CD4-positive, alpha-beta T cell treated with Interleukin-17A for 4 hours (primary cell): ENCODE data around the gene ZNF830.
"Not testable (repeated sequence)": the region's sequence is repeated elsewhere in the genome, so short reads cannot be mapped to it uniquely, and the experiment has no call there.

Experiments used
- DNase-seq: peaks from one replicate; pipeline ENCODE4 v3.0.0-alpha.2; 2020; ENCODE audit warnings: mixed read lengths

Gene ZNF830

GRCh38 chr17:34961093-34961911, at the start of gene ZNF830, which contains the start of gene CCT6B:
Gene ZNF830 (plus strand): TSS chr17:34961540. CDS start chr17:34961567, 27 bp downstream.
Gene CCT6B (minus strand): TSS chr17:34961460. CDS start chr17:34961393, 67 bp downstream.
- DNase-seq = peak; percentile 90

DNA sequence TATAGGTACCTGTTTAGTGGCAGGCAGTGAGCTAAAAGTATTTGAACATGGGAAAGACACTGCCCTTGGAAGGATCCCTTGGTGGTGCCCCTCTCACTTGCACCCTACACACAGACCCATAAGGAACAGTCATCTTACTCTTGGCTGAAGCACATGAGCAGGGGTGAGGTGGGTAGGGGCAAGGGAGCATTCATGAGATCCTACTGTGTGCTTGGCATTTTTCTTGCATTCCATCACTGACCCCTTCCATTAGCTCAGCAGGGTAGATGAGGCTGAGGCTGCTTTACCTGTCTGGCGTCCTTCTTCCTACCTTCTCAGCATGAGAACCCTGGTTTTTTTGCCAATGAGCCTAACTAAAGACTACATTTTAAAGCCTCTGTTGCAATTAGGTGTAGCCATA, 48.3 kb upstream of the ZNF830 start:
- DNase-seq = no peak

DNA sequence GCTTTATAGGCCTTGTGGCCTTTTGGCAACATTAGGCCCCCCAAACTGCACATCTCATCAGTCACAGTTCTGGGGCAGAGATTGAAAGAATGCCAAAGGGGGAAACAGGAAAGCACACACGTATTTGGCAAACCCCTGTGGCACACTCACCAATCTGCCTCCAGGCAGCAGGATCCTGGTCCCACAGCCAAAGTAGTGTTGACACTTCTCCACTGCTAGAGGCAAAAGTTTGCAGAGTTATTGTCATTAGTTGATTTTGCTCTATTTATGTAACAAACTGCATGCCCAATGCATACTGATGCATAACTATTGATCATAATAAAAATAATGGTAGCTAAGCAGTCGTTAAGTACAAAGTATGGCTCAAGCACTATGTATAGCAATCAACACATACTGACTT, 45.2 kb upstream of the ZNF830 start:
- no peak for DNase-seq

- DNase-seq = no peak
Observed at GRCh38 chr17:34917381-34917780, 44.0 kb upstream of the ZNF830 start.

DNA sequence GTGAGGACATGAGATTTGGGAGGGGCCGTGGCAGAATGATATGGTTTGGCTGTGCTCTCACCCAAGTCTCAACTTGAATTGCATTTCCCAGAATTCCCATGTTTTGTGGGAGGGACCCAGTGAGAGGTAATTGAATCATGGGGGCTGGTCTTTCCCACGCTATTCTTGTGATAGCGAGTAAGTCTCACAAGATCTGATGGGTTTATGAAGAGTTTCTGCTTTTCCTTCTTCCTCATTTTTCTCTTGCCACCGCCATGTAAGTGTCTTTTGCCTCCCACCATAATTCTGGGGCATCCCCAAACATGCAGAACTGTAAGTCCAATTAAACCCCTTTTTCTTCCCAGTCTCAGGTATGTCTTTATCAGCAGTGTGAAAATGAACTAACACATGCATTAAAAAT, 40.7 kb upstream of the ZNF830 start:
- DNase-seq = no peak

GRCh38 chr17:34926661-34927060, 34.7 kb upstream of the ZNF830 start:
- DNase-seq = no peak

- no peak for DNase-seq
Observed at GRCh38 chr17:34930283-34930682, 31.1 kb upstream of the ZNF830 start.

DNA sequence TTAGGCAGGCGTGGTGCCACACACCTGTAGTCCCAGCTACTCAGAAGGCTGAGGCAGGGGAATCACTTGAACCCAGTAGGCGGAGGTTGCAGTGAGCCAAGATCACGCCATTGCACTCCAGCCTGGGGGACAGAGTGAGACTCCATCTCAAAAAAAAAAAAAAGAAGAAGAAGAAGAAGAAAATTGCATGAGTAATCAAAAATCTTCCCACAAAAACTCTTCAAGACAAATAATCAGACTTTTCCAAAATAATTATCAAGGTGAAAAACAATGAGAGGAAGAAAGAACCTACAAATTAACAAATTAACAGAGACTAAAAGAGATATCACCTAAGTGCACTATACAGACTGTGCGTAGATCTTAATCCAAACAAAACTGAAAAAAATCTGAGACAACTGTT, 10.6 kb upstream of the ZNF830 start:
- not testable (repeated sequence) for DNase-seq

DNA sequence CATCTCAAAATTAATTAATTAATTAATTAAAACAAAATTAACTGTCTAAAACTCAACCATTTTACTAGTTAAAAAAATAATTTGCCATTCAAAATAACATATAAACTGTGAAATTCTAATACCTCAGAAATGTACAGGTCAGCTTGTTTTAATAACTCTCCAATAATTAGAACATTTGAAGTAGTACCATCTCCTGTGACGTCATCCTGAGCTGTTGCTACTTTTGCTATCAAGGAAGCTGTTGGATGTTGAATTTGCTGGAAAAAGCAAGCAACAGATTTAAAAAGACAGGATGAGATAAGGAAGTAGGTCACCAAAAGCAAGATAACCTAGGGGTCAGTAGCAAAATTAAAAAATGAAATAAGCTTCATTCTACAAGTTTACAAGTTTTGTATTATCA, 2.9 kb upstream of the ZNF830 start:
- DNase-seq = no peak

DNA sequence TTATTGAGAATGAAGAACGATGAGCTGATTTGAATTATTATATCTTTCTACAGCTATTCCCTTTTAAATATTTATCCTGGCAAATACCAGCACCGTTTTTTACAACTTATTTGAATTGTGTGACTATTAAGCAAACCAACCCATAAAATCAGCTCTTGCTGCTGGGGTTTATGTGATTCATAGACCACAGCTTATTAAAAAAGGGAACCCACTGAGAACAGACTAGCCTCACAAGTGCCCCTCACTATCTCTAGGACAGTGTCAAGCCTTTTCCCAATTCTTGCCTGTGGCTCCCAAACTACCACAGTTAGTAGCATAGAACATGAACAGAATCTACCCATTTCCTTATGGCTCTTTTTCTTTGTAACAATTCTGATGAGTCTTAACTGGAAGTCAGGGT, 12.8 kb downstream of the ZNF830 start:
- no peak for DNase-seq

DNA sequence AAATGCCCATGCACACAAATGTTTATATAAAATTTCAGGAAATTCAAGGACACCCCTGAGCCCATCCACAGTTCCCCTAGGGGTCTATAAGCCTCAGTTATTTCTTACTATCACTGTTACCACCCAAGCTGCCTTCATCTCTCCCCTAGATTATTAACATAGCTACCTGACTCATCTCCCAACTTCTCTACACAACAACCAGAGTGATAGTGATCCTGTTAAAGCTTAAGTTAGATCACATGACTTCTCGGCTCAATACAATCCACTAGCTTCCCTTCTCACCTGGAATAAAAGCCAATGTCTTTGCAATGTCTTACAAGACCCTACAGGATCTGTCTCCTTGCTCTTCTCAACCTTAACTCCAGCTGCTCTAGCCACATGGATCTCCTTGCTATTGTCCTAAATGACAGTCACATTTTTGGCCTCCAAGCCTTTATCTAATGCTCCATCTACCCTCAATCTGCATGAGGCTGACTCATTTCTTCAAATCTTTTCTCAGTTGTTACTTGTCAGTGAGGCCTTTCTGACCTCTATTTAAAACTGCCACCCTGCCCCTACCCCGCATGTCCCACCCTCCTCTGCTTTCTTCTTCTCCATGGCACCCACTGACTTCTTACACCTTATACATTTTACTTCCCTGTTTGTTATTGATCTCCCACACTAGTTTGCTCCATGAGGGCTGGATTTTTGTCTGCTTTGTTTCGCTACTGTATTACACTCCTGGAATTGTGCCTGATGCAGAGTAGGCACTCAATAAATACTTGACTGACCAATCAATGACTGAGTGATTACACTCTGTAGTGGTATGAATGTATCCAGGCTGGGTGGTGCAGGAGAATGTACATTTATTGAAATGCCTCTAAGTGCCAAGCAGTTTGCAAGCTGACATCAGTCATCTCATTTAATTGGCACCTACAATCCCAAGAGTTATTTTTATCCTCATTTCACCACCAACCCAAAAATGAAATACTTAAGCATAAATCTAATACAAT, 13.8 kb downstream of the ZNF830 start:
- DNase-seq = no peak

DNA sequence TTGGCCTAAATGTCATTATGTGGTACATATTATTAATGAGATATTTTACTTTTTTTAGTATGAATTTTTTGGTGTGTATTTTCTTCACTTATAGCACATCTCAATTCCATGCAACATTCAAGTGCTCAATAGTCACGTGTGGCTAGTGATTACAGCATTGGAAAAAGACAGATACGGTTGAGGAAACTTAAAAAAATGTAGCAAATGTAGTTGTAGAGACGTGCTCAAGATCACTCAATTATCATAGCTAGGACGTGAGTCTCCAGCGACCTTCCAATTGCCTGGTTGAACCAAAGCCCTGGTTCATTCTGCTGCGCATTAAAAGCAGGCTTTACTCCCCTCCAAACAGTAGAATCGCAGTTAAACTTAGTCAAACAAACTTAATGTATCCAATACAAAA, 17.8 kb downstream of the ZNF830 start:
- DNase-seq = no peak

- no peak for DNase-seq
Observed at GRCh38 chr17:34979650-34980352, 18.5 kb downstream of the ZNF830 start.

DNA sequence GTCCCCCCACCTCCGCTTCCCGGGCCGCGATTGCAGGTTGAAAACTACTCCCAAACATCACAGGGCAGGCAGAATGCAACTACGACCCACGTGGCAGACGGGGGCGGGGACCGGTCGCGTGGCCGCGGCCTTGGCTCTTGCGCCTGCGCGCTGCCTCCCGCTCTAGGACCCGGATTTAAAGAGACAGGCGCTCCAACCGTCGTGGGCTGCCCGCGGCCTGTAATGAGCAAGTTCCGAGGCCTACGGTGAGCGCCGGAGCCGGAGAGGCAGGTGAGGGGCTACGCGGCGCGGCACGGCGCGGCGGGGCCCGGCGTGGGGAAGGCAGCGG, 19.0 kb downstream of the ZNF830 start, which contains the start of gene LIG3:
Gene LIG3 (plus strand): TSS at position 160 of the 328 bp plus-strand sequence. CDS start 2,494 bp downstream, outside the sequence.
- peak; percentile 96 for DNase-seq

GRCh38 chr17:34980681-34981537, 19.6 kb downstream of the ZNF830 start:
- peak; percentile 83 for DNase-seq

GRCh38 chr17:34981538-34982241, 20.4 kb downstream of the ZNF830 start:
- no peak for DNase-seq

DNA sequence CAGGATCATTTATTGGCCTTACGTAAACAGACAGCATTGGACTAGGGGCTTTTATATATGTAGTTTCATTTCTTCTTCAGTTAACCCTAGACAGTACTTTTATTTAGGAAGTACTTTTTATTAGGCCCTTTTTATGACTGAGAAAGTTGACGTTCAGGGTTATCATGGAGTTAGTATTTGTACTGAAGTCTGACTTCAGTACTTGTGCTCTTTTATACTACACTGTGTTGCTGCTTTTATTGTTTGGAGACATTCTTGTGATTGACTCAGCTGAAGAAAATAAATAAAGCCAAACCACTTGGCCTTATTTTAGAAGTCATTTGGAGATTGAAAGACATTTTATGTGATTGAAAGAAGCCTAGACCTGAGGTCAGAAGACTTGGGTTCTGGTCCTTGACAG, 25.9 kb downstream of the ZNF830 start:
- DNase-seq = no peak

DNA sequence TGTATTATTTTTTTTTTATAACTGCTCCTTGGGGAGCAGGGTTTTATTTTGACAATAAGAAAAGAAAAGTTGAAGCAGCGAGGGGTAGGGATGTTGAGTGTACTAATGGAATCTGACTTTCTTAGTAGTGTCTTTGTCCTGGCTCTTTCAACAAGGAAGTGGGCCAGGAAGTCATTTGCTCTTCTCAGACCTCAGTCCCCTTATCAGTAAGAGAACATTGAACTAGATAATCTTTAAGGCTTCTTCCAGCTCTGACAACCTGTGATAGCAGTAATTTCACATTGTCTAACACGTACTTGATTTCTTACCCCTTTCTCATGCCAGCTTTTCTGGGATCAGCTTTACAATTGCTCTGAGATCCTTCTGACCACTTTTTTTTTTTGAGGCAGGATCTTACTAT, 27.3 kb downstream of the ZNF830 start:
- DNase-seq = no peak

DNA sequence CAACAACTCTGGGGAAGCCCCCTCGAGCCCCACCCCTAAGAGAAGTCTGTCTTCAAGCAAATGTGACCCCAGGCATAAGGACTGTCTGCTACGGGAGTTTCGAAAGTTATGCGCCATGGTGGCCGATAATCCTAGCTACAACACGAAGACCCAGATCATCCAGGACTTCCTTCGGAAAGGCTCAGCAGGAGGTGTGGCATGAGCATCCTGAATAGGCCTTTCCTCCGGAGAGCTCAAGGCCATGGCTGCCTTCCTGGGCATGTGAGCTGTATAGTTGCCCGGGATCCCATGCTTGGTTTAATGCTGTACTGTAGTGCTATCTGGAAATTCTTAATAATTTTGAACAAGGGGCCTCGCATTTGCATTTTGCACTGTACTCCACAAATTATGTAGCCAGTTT, 28.1 kb downstream of the ZNF830 start:
- DNase-seq = no peak

GRCh38 chr17:34990921-34991365, 29.6 kb downstream of the ZNF830 start:
- no peak for DNase-seq

DNA sequence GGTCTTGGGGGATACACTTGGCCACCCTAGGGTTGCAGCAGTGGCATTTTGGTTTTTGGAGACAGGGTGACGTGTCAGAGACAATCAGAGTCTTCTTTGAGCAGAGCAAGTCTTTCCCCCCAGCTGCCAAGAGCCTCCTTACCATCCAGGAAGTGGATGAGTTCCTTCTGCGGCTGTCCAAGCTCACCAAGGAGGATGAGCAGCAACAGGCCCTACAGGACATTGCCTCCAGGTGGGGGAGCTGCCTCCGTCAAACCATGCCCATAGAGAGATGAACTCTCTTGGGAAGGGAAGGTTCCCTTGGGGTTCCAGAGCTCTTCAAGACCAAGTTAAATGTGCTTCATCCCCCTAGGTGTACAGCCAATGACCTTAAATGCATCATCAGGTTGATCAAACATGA, 30.3 kb downstream of the ZNF830 start:
- DNase-seq = no peak
